Astrocyte of the cerebellum (primary cell): ENCODE data around the gene AP1S2.
A peak's percentile ranks its signal among the peaks of the same experiment; 100 is the strongest.

ENCODE experiments used
- DNase-seq: peaks from one replicate; pipeline ENCODE4 v3.0.0-alpha.2; 2011; ENCODE audit warnings: low read depth
- H3K4me3 ChIP-seq: 2 replicates; pipeline ENCODE4 v1.5.1; 2011; ENCODE audit warnings: mild to moderate bottlenecking, low read depth, low read length, moderate library complexity
- in situ Hi-C: cut with HindIII; loops from 2 replicates; pipeline ENCODE4 v1.10.0; 2017; ENCODE audit warnings: low sequenced_read_pairs
- TF ChIP-seq, protein P1 (sequence below): IDR thresholded peaks from 2 replicates; pipeline ENCODE4 v1.5.1; 2012; ENCODE audit warnings: low read length, low read depth, moderate library complexity, mild to moderate bottlenecking; ENCODE audit errors: missing control alignments

Gene AP1S2

DNA sequence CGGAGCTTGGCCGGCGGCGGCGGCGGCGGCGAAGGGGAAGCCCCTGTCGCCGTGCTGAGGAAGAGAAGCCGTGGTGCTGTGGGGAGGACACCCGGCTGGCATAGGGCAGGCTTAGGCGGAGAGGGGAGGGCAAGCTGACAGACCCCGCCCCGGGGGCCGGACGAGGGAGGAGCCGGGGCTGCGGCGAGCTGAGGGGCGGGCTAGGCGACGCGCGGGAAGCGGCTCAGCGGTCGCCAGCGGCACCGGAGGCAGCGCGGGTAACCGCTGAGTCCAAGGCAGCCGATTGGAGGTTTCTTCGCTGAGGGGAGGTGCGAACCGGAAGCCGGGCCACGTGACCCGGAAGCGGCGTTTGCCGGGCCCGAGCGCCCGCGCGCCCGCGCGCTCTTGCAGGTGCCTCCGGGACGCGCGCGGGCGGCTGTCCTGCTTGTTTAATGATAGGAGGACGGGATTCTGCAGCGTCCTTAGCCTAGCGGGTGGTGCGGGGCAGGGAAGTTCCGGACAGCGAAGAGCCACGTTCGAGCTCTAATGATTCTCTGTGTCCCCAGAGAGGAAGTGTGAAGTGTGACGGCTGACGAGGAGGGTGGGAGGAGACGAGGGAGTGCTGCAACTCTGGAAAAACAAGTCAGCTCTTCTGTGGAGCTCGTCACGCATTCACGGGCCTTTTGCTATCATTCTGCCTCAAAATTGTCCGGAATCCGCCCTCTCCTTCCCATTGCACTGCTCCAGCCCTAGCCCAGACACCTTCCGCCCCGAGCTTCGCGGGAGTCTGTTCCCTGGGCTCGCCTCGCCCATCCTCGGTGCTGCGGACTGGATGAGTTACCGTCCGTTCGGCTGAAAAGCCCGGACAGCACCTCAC is at the start of gene AP1S2:
Gene AP1S2, minus strand, starts transcription at position 102 of the 856 bp plus-strand sequence. CDS start 2,289 bp downstream, outside the sequence.
- peak within 1 kb of the TSS; percentile 69 for H3K4me3 ChIP-seq
- TF ChIP-seq, protein P1, sequence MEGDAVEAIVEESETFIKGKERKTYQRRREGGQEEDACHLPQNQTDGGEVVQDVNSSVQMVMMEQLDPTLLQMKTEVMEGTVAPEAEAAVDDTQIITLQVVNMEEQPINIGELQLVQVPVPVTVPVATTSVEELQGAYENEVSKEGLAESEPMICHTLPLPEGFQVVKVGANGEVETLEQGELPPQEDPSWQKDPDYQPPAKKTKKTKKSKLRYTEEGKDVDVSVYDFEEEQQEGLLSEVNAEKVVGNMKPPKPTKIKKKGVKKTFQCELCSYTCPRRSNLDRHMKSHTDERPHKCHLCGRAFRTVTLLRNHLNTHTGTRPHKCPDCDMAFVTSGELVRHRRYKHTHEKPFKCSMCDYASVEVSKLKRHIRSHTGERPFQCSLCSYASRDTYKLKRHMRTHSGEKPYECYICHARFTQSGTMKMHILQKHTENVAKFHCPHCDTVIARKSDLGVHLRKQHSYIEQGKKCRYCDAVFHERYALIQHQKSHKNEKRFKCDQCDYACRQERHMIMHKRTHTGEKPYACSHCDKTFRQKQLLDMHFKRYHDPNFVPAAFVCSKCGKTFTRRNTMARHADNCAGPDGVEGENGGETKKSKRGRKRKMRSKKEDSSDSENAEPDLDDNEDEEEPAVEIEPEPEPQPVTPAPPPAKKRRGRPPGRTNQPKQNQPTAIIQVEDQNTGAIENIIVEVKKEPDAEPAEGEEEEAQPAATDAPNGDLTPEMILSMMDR, result no peak
- in situ Hi-C loops, result no loop called here
- peak; percentile 80 for DNase-seq

DNA sequence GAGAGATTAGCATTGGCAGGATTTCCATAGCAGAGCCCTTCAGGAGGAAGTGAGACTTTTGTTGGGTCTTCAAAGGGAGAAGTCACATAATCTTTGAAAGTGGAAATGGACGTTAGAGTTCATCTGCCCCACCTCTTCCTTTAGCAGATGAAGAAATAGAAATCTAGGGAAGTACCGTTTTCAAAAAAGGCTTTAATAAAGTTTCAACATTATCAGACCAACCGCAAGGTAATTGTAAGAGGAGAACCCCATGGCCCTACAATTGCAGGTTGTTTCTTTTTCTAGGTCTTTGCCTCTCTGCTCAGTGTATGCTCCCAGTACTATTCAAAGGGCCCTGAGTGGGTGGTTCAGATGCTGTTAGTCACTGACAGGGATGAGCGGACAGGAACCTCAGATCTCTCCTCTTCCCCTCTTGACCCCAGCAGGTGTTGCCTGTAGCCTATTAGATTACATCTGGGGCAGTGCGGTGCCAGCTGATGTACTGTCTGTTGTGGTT is 48.6 kb upstream of the AP1S2 start:
- H3K4me3 ChIP-seq, result no peak overlapping the region
- TF ChIP-seq, protein P1, result no peak
- DNase-seq, result no peak
- in situ Hi-C loops, result no loop called here

DNA sequence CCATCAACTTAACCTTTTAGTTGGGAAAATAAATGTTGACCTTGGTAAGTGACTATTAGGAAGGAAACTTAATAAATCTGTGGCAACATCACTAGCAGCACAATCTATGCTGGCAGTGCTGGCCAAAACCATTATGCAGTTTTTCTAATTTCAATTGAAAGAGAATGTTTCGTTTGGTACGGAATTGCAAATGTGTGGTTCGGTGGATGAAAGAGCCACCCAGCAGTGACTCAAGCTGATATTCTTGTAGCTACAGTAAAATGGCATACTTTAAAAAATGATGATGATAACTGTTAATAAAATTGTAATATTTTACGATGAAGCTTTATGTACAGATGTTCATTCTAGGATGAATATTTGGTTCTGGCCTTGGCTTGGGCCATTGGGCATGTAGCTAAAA is 40.7 kb upstream of the AP1S2 start:
- in situ Hi-C loops, result no loop called here
- TF ChIP-seq, protein P1, result no peak
- no peak for DNase-seq
- H3K4me3 ChIP-seq, result no peak overlapping the region

DNA sequence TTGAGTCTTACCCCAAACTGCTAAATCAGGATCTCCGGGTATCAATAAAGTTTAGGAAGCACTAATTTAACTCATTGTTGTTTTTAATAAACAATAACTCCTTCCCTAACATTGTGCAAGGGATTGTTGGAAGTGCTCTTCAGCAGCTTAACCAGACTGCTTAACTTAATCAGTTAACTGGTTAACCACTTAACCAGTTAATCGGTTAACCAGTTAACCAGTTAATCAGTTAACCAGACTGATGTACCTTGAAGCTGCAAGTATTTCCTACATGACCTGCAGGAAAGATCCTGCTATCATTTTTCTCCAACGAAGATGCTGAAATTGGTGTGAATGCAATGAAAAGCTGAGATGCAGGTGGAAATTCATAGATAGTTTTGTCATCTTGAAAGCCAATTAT is 40.1 kb upstream of the AP1S2 start:
- no peak overlapping the region for H3K4me3 ChIP-seq
- in situ Hi-C loops, result no loop called here
- TF ChIP-seq, protein P1, result no peak
- DNase-seq, result no peak

DNA sequence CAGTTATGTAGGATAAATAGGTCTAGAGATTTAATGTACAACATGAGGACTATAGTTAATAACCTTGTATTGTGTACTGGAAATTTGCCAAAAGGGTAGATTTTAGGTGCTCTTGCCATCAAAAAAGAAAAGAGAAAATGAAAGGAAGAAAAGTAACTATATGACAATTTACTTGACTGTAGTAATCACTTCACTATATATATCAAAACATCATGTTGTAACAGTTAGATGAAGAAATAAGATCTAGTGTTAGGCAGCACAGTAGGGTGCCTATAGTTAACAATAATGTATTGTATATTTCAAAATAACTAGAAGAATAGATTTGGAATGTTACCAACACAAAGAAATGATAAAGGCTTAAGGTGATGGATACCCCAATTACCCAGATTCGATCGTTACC is 35.9 kb upstream of the AP1S2 start:
- TF ChIP-seq, protein P1, result no peak
- no peak overlapping the region for H3K4me3 ChIP-seq
- in situ Hi-C loops, result no loop called here
- DNase-seq, result no peak

DNA sequence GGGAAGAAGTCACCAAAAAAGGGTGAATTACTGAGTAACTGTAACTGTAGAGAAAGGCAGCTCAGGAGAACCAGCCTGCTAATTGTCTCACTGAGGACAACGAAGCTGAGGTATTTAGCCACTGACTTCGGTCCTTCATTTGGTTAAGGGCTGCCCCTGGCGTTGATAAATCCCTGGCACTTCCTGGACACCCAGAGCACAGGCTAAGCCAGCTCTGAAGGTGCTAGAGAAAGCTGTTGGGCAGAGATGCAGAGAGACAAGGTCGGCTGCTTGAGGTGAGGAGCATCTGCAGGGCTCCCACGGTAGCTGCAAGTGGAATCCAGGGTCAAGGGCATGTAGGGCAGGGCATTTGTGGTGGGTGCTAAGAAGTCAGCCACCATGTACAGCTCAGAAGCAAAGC is 33.4 kb upstream of the AP1S2 start:
- in situ Hi-C loops, result no loop called here
- DNase-seq, result no peak
- TF ChIP-seq, protein P1, result no peak
- H3K4me3 ChIP-seq, result no peak overlapping the region
